Activated CD4-positive, alpha-beta T cell treated with anti-CD3 and anti-CD28 coated beads for 36 hours (primary cell): ENCODE measurements around the gene TAMM41. TPM values are rescaled to one million over a fixed set of nuclear protein-coding genes. Genes with fewer than 3 reads are reported as not detected.

ENCODE experiments used
- ATAC-seq: fragments of 200-7000 bp; cut with Tn5 transposase; one replicate; pipeline ENCODE4 v1.10.0; 2021; ENCODE audit warnings: mild to moderate bottlenecking, moderate library complexity
- CTCF ChIA-PET: fragments of 350-600 bp; sonication (Branson Sonifier 250); formaldehyde crosslinking; loops from one replicate; lab custom pipeline; 2021; ENCODE audit warnings: antibody characterized with exemption; lab: Charles Lee
- POLR2A ChIA-PET: fragments of 350-600 bp; sonication (Branson Sonifier 250); formaldehyde crosslinking; loops from one replicate; lab custom pipeline; 2021; ENCODE audit warnings: antibody characterized with exemption, inconsistent platforms; lab: Charles Lee
- DNase-seq: peaks from one replicate; pipeline ENCODE4 v3.0.0-alpha.2; 2020
- H3K27ac Mint-ChIP-seq: one replicate; pipeline ENCODE4 v1.8.0; 2021; ENCODE audit warnings: mixed read lengths
- H3K27me3 Mint-ChIP-seq: one replicate; pipeline ENCODE4 v1.8.0; 2021; ENCODE audit warnings: mixed read lengths
- H3K36me3 Mint-ChIP-seq: one replicate; pipeline ENCODE4 v1.8.0; 2021; ENCODE audit warnings: low read depth, mixed read lengths
- H3K4me1 Mint-ChIP-seq: one replicate; pipeline ENCODE4 v1.8.0; 2021; ENCODE audit warnings: mixed read lengths
- H3K4me3 Mint-ChIP-seq: one replicate; pipeline ENCODE4 v1.8.0; 2021; ENCODE audit warnings: mild to moderate bottlenecking, moderate library complexity, mixed read lengths
- H3K9me3 Mint-ChIP-seq: one replicate; pipeline ENCODE4 v1.8.0; 2021; ENCODE audit warnings: low read depth, mixed read lengths
- intact Hi-C, 2 experiments: fragments of 100-400 bp; cut with DNase I in 1 of 2; cut with micrococcal nuclease in 1 of 2; formaldehyde crosslinking; loops; one replicate each; pipeline versions ENCODE4 v1.14.2 to v1.15.1; 2022 to 2024; cut with DNase I, micrococcal nuclease
- total RNA-seq, 2 experiments: library from RNA; stranded (reverse); gene quantifications; one replicate each; pipeline ENCODE4 v1.2.3, GENCODE V29; 2021

Gene TAMM41
- total RNA-seq, 2 experiments from 2014 or later: 26.3 to 30.2 TPM

GRCh38 chr3:11814663-11815062 is 32.0 kb downstream of the TAMM41 start:
- POLR2A ChIA-PET: interaction anchor here (1.0 kb wide), 1 partner anchor 16 kb away, joined by 5 read pairs; no protein-coding TSS in a partner anchor
- CTCF ChIA-PET: interaction anchor here (0.6 to 2.5 kb wide), 6 partner anchors 10 to 663 kb away, joined by 3 to 16 read pairs (median 4); no protein-coding TSS in a partner anchor
- Mint-ChIP-seq H3K4me1 (no peaks in the 10 kb centered on the region), H3K4me3 (no peak overlapping the region), H3K9me3 (no peaks in the 10 kb centered on the region), H3K27ac (no peak overlapping the region), H3K27me3 (no peaks in the 10 kb centered on the region), H3K36me3 (peaks cover 34% of the 10 kb centered on the region)
- DNase-seq: no peak
- intact Hi-C loops: no loop called here
- no peak for ATAC-seq

DNA sequence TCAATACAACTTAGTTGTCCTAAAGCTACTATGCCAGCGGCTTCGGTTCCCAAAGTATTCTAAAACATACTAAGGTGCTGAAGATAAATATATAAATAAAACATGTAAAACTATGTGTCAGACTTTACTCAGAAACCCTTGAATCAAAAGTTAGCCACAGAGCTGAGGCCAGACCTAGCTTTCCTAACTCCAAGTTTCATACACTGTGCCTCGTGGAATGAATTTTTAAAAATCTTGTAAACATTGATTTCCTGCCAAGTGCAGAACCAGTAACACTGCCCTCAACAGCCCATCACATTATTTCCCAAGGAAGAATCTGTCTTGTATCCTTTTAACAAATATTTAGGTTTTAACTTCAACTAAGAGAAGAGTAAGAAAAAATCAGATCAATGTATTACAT is 36.4 kb downstream of the TAMM41 start:
- no peak overlapping the region for H3K27ac Mint-ChIP-seq
- CTCF ChIA-PET: no interaction called here
- DNase-seq: no peak

GRCh38 chr3:11808231-11808630 is 38.5 kb downstream of the TAMM41 start:
- ChIA-PET CTCF (interaction anchor here (0.7 to 1.2 kb wide), 4 partner anchors 9 to 313 kb away, joined by 3 read pairs; no protein-coding TSS in a partner anchor), POLR2A (no interaction called here)
- peak; percentile 15 for DNase-seq
- H3K27me3 Mint-ChIP-seq: no peaks in the 10 kb centered on the region
- no peaks in the 10 kb centered on the region for H3K9me3 Mint-ChIP-seq
- intact Hi-C loops: loop anchor here in 1 of 2 experiments (10.0 kb wide), 2 partner anchors 153 to 433 kb away; no protein-coding TSS in a partner anchor
- peak; percentile 51 for ATAC-seq
- H3K36me3 Mint-ChIP-seq: peaks cover 40% of the 10 kb centered on the region
- H3K4me1 Mint-ChIP-seq: peaks cover 3% of the 10 kb centered on the region
- H3K4me3 Mint-ChIP-seq: no peak overlapping the region
- no peak overlapping the region for H3K27ac Mint-ChIP-seq

More for the DNA sequence above, 36.4 kb downstream of the TAMM41 start:
- no peak for ATAC-seq
- intact Hi-C loops: no loop called here
- POLR2A ChIA-PET: no interaction called here
- H3K4me3 Mint-ChIP-seq: no peak overlapping the region
- H3K9me3 Mint-ChIP-seq: no peaks in the 10 kb centered on the region
- H3K4me1 Mint-ChIP-seq: no peaks in the 10 kb centered on the region
- H3K27me3 Mint-ChIP-seq: no peaks in the 10 kb centered on the region
- peaks cover 41% of the 10 kb centered on the region for H3K36me3 Mint-ChIP-seq

DNA sequence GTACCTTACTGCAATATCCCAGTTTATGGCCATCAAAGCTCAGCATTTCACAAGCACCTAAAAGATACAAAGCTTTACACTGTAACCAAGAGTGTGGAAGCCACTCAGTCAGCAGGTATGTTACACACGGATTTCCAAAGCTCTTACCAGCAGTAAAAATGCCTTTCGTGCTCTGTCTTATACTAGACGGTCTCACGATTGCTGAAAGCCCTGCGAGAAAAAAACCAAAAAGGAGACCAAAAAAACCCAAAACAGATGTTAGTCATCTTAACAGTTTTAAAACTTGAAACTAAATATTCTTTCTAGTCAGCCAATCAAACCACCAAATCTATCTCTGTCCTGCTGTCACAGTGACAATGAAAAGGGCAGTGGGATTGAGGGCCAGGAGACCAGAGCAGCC is 39.0 kb downstream of the TAMM41 start:
- POLR2A ChIA-PET: no interaction called here
- Mint-ChIP-seq H3K27ac (peak overlapping the region; percentile 57), H3K9me3 (no peaks in the 10 kb centered on the region), H3K4me3 (no peak overlapping the region), H3K36me3 (peaks cover 45% of the 10 kb centered on the region), H3K27me3 (no peaks in the 10 kb centered on the region), H3K4me1 (peaks cover 3% of the 10 kb centered on the region)
- DNase-seq (no peak), ATAC-seq (no peak)
- CTCF ChIA-PET: interaction anchor here (0.6 to 1.2 kb wide), 4 partner anchors 9 to 693 kb away, joined by 3 read pairs; no protein-coding TSS in a partner anchor
- intact Hi-C loops: loop anchor here in 1 of 2 experiments (10.0 kb wide), 2 partner anchors 153 to 433 kb away; no protein-coding TSS in a partner anchor

- H3K4me3 Mint-ChIP-seq: no peak overlapping the region
- H3K27me3 Mint-ChIP-seq: no peaks in the 10 kb centered on the region
- intact Hi-C loops: loop anchor here (2.0 to 10.0 kb wide), 3 partner anchors 87 to 431 kb away; no protein-coding TSS in a partner anchor
- ATAC-seq (no peak), DNase-seq (no peak)
- peaks cover 3% of the 10 kb centered on the region for H3K4me1 Mint-ChIP-seq
- H3K9me3 Mint-ChIP-seq: no peaks in the 10 kb centered on the region
- no peak overlapping the region for H3K27ac Mint-ChIP-seq
- ChIA-PET CTCF (interaction anchor here (0.6 to 0.7 kb wide), 3 partner anchors 12 to 668 kb away, joined by 3 read pairs; no protein-coding TSS in a partner anchor), POLR2A (no interaction called here)
- peaks cover 60% of the 10 kb centered on the region for H3K36me3 Mint-ChIP-seq
Observed at GRCh38 chr3:11805716-11806115, 41.0 kb downstream of the TAMM41 start.

DNA sequence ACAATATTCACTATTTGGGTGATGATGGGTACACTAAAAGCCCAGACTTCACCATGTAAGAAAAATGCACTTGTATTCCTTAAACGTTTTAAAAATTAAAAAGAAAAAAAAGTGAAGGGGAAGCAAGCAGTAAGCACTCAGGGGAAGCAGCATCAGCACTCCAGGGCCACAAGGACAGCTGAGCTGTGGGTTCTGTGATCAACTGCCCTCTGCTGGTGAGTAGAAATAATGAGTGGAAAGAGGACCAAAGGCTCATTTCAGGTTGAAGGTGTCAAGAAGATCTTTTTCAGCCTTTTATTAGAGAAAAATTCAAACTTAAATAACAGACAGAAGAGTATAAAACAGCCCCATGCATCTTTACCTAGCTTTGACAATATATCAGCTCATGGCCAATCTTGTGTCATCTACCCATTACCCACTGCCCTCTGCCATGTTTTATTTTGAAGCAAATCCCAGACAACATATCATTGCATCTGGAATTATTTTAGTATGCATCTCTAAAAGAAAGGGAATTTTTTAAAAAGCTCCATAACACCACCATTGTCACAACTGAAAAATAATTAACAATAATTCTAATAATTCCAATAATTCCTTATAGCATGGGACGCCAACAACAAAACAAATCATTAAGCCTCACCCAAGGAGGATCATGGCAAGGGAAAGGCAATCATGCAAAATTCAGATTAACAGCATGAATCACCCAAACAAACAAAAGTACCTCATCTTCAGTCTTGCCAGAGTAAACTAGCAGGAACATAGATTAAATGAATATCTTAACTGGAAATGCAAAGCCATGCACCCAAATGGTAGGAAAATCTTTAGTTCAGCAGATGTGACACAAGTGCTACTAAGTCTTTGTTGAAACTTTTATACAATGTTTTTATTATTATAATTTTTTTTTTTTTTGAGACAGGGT is 42.5 kb downstream of the TAMM41 start:
- Mint-ChIP-seq H3K27ac (no peak overlapping the region), H3K9me3 (peaks cover 2% of the 10 kb centered on the region), H3K36me3 (peaks cover 70% of the 10 kb centered on the region), H3K4me1 (peaks cover 5% of the 10 kb centered on the region), H3K4me3 (no peak overlapping the region), H3K27me3 (no peaks in the 10 kb centered on the region)
- ChIA-PET POLR2A (interaction anchor here (0.6 kb wide), 2 partner anchors 19 to 40 kb away, joined by 3 to 4 read pairs; no protein-coding TSS in a partner anchor), CTCF (interaction anchor here (0.5 to 1.8 kb wide), 16 partner anchors 10 to 511 kb away, joined by 3 to 16 read pairs (median 3); partner anchors contain the start of gene TAMM41)
- ATAC-seq (peak; percentile 80), DNase-seq (peak; percentile 56)
- intact Hi-C loops: loop anchor here (1.0 to 10.0 kb wide), 5 partner anchors 85 to 429 kb away; no protein-coding TSS in a partner anchor

DNA sequence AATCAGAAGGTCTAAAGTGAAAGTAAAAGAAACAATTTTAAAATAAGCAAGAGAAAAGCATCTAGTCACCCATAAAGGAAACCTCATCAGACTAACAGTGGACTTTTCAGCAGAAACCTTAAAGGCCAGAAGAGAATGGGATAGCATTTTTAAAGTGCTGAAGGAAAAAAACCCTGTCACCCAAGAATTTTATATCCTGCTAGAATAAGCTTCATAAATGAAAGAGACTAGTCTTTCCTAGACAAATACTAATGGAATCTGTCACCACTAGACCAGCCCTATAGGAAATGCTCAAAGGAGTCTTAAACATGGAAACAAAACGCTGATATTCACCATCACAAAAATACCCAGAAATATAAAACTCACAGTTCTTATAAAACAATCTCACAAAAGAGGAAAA is 46.9 kb downstream of the TAMM41 start:
- H3K36me3 Mint-ChIP-seq: peaks cover 71% of the 10 kb centered on the region
- no peak overlapping the region for H3K27ac Mint-ChIP-seq
- intact Hi-C loops: loop anchor here (5.0 to 10.0 kb wide), 3 partner anchors 145 to 425 kb away; no protein-coding TSS in a partner anchor
- peaks cover 5% of the 10 kb centered on the region for H3K4me1 Mint-ChIP-seq
- H3K9me3 Mint-ChIP-seq: peaks cover 2% of the 10 kb centered on the region
- POLR2A ChIA-PET: no interaction called here
- no peak overlapping the region for H3K4me3 Mint-ChIP-seq
- no peak for DNase-seq
- H3K27me3 Mint-ChIP-seq: no peaks in the 10 kb centered on the region
- ATAC-seq: no peak
- CTCF ChIA-PET: no interaction called here

DNA sequence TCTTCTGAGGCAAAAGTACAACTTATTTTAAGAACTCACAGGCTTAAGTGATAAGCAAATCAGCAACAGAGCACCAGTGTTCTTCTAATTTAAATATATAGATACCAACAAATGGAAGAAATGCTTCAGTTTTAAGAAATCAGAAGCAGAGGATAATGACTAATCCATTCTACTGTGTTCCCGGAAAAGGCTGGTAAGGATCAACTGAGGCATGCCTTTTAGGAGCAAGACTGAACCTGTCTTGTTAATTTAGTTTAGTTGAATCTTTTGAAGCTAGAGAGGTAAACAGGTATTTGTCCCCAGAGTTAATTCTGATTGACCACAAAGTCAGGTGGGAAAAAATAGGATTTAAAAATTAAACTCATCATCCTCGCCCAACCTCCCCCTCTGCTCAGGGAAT is 51.8 kb downstream of the TAMM41 start:
- Mint-ChIP-seq H3K27me3 (no peaks in the 10 kb centered on the region), H3K4me1 (peaks cover 2% of the 10 kb centered on the region), H3K4me3 (no peak overlapping the region), H3K27ac (no peak overlapping the region), H3K36me3 (peaks cover 62% of the 10 kb centered on the region), H3K9me3 (peaks cover under 1% of the 10 kb centered on the region)
- DNase-seq: no peak
- ATAC-seq: no peak
- CTCF ChIA-PET: no interaction called here
- POLR2A ChIA-PET: no interaction called here
- intact Hi-C loops: no loop called here

GRCh38 chr3:11791339-11792200 is 55.1 kb downstream of the TAMM41 start:
- peaks cover 55% of the 10 kb centered on the region for H3K36me3 Mint-ChIP-seq

DNA sequence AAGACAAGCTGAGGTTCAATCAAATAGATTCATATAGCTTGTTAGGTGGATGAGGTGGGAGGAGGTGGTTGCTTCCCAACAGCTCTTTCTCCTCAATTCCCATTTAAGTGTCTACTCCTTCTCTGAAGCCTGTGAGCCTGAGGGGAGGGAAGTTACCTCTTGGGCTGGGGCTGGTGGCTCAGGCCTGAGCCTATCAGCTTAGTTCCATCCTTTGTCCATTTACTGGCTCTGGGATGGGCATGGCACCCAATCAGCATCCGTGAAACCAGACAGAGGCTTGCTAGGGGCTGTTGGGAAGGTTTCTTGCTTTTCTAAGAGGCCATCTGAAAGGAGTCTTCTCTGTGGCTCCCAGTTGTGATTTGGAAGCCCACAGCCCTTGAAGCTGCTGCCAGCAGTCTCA is 57.3 kb downstream of the TAMM41 start:
- Mint-ChIP-seq H3K27me3 (no peaks in the 10 kb centered on the region), H3K4me3 (no peak overlapping the region), H3K9me3 (peaks cover 2% of the 10 kb centered on the region), H3K4me1 (peaks cover 11% of the 10 kb centered on the region), H3K27ac (no peak overlapping the region), H3K36me3 (peaks cover 62% of the 10 kb centered on the region)
- ChIA-PET POLR2A (no interaction called here), CTCF (interaction anchor here (0.9 kb wide), 1 partner anchor 12 kb away, joined by 4 read pairs; no protein-coding TSS in a partner anchor)
- ATAC-seq (no peak), DNase-seq (no peak)
- intact Hi-C loops: no loop called here

More at GRCh38 chr3:11791339-11792200, 55.1 kb downstream of the TAMM41 start:
- no peaks in the 10 kb centered on the region for H3K27me3 Mint-ChIP-seq
- ChIA-PET POLR2A (no interaction called here), CTCF (no interaction called here)
- DNase-seq (no peak), ATAC-seq (no peak)
- H3K27ac Mint-ChIP-seq: no peak overlapping the region
- no peak overlapping the region for H3K4me3 Mint-ChIP-seq
- no peaks in the 10 kb centered on the region for H3K4me1 Mint-ChIP-seq
- intact Hi-C loops: no loop called here
- no peaks in the 10 kb centered on the region for H3K9me3 Mint-ChIP-seq
